ENCODE measurements around the gene ECT2L.

Gene ECT2L

GRCh38 chr6:138769102-138769676 lies 26.7 kb upstream of the ECT2L start:
- Histone ChIP-seq H3K36me3 (replicated peaks in 1 of 2; ENCODE audit: control insufficient read depth in 2 of 2, insufficient read depth in 2 of 2, low read length in 2 of 2) (no peaks in the 10 kb centered on the region), H3K4me1 (ENCODE audit: control insufficient read depth in 2 of 2, insufficient read depth in 1 of 2, low read depth in 1 of 2, low read length in 2 of 2) (peaks cover 4% of the 10 kb centered on the region in 2 donors), H2BK120ac (ENCODE audit: low read depth, low read length) (no peak overlapping the region), H3K14ac (ENCODE audit: low read length) (no peak overlapping the region), H3K9ac (ENCODE audit: low read depth, low read length, poor library complexity) (peak overlapping the region; percentile 47), H3K27me3 (ENCODE audit: control insufficient read depth in 3 of 3, insufficient read depth in 3 of 3, low read depth in 1 of 3, low read length in 3 of 3) (no peaks in the 10 kb centered on the region), H3K4me2 (ENCODE audit: insufficient read depth, low read length, poor library complexity, severe bottlenecking) (no peak overlapping the region), H3K9me3 (replicated peaks in 1 of 2; ENCODE audit: control insufficient read depth in 2 of 2, insufficient read depth in 1 of 2, low read depth in 1 of 2, low read length in 2 of 2) (no peaks in the 10 kb centered on the region), H3K23ac (ENCODE audit: low read depth, low read length, poor library complexity) (no peak overlapping the region), H3K4me3 (ENCODE audit: low read length in 2 of 2) (no peak overlapping the region), H3K79me1 (ENCODE audit: low read depth, low read length) (peaks cover 2% of the 10 kb centered on the region), H4K91ac (ENCODE audit: low read depth, low read length, poor library complexity) (no peak overlapping the region), H3K27ac (replicated peaks; ENCODE audit: low read length) (no peak overlapping the region), H2AFZ (ENCODE audit: low read length) (no peak overlapping the region), H3K18ac (ENCODE audit: low read length) (no peak overlapping the region), H2AK5ac (ENCODE audit: low read depth, low read length) (no peak overlapping the region), H4K8ac (ENCODE audit: low read depth, low read length) (no peak overlapping the region), H2BK15ac (ENCODE audit: low read length) (no peak overlapping the region), H3K4ac (ENCODE audit: low read length) (no peak overlapping the region), H2BK5ac (ENCODE audit: low read length) (no peak overlapping the region), H2BK12ac (ENCODE audit: low read length) (no peak overlapping the region)
- WGBS, 2 donors (ENCODE audit: extremely low coverage in 2 of 2, insufficient read length in 2 of 2, insufficient replicate concordance in 1 of 2), result no CpG with 5 or more reads among the region's 6 CpGs
- DNase-seq (ENCODE audit: low spot score), result no peak

- no peak overlapping the region for H4K91ac ChIP-seq (ENCODE audit: low read depth, low read length, poor library complexity)
- H3K36me3 ChIP-seq (replicated peaks in 1 of 2; ENCODE audit: control insufficient read depth in 2 of 2, insufficient read depth in 2 of 2, low read length in 2 of 2), result peaks cover 0 to 4% of the 10 kb centered on the region in 2 donors
- H3K18ac ChIP-seq (ENCODE audit: low read length), result no peak overlapping the region
- H3K27me3 ChIP-seq (ENCODE audit: control insufficient read depth in 3 of 3, insufficient read depth in 3 of 3, low read depth in 1 of 3, low read length in 3 of 3), result no peaks in the 10 kb centered on the region
- no peak for DNase-seq (ENCODE audit: low spot score)
- H3K14ac ChIP-seq (ENCODE audit: low read length), result no peak overlapping the region
- H2BK12ac ChIP-seq (ENCODE audit: low read length), result no peak overlapping the region
- no peak overlapping the region for H3K27ac ChIP-seq (replicated peaks; ENCODE audit: low read length)
- H2BK15ac ChIP-seq (ENCODE audit: low read length), result no peak overlapping the region
- no peak overlapping the region for H3K9ac ChIP-seq (ENCODE audit: low read depth, low read length, poor library complexity)
- H2AK5ac ChIP-seq (ENCODE audit: low read depth, low read length), result no peak overlapping the region
- peak overlapping the region; percentile 75 to 96 for H3K4me3 ChIP-seq (ENCODE audit: low read length in 2 of 2)
- H2AFZ ChIP-seq (ENCODE audit: low read length), result peak overlapping the region; percentile 93
- no peak overlapping the region for H2BK120ac ChIP-seq (ENCODE audit: low read depth, low read length)
- H3K4me1 ChIP-seq (ENCODE audit: control insufficient read depth in 2 of 2, insufficient read depth in 1 of 2, low read depth in 1 of 2, low read length in 2 of 2), result peaks cover 4 to 7% of the 10 kb centered on the region in 2 donors
- no peak overlapping the region for H3K23ac ChIP-seq (ENCODE audit: low read depth, low read length, poor library complexity)
- no peaks in the 10 kb centered on the region for H3K9me3 ChIP-seq (replicated peaks in 1 of 2; ENCODE audit: control insufficient read depth in 2 of 2, insufficient read depth in 1 of 2, low read depth in 1 of 2, low read length in 2 of 2)
- no CpG with 5 or more reads among the region's 8 CpGs for WGBS, 2 donors (ENCODE audit: extremely low coverage in 2 of 2, insufficient read length in 2 of 2, insufficient replicate concordance in 1 of 2)
- H3K79me1 ChIP-seq (ENCODE audit: low read depth, low read length), result peaks cover 2% of the 10 kb centered on the region
- no peak overlapping the region for H3K4ac ChIP-seq (ENCODE audit: low read length)
- H3K4me2 ChIP-seq (ENCODE audit: insufficient read depth, low read length, poor library complexity, severe bottlenecking), result peak overlapping the region; percentile 70
- no peak overlapping the region for H2BK5ac ChIP-seq (ENCODE audit: low read length)
- no peak overlapping the region for H4K8ac ChIP-seq (ENCODE audit: low read depth, low read length)
Observed at GRCh38 chr6:138772596-138773176, 23.2 kb upstream of the ECT2L start.

GRCh38 chr6:138773177-138774091 lies 22.5 kb upstream of the ECT2L start, which contains the start of gene CCDC28A:
Gene CCDC28A, plus strand, starts transcription at chr6:138773769. Its CDS starts 2,352 bp downstream, at chr6:138776121.
- Histone ChIP-seq H2AK5ac (ENCODE audit: low read depth, low read length) (no peak within 1 kb of the TSS), H3K27ac (replicated peaks; ENCODE audit: low read length) (peak within 1 kb of the TSS; percentile 94), H3K9me3 (replicated peaks in 1 of 2; ENCODE audit: control insufficient read depth in 2 of 2, insufficient read depth in 1 of 2, low read depth in 1 of 2, low read length in 2 of 2) (no peaks in the 10 kb centered on the region), H3K4me1 (ENCODE audit: control insufficient read depth in 2 of 2, insufficient read depth in 1 of 2, low read depth in 1 of 2, low read length in 2 of 2) (peaks cover 4 to 7% of the 10 kb centered on the region in 2 donors), H2BK120ac (ENCODE audit: low read depth, low read length) (no peak within 1 kb of the TSS), H3K23ac (ENCODE audit: low read depth, low read length, poor library complexity) (peak within 1 kb of the TSS; percentile 97), H3K4me2 (ENCODE audit: insufficient read depth, low read length, poor library complexity, severe bottlenecking) (peak within 1 kb of the TSS; percentile 84), H3K27me3 (ENCODE audit: control insufficient read depth in 3 of 3, insufficient read depth in 3 of 3, low read depth in 1 of 3, low read length in 3 of 3) (no peaks in the 10 kb centered on the region), H3K4me3 (ENCODE audit: low read length in 2 of 2) (peak within 1 kb of the TSS; percentile 75 to 96), H2AFZ (ENCODE audit: low read length) (peak within 1 kb of the TSS; percentile 93), H3K14ac (ENCODE audit: low read length) (peak within 1 kb of the TSS; percentile 67), H2BK15ac (ENCODE audit: low read length) (no peak within 1 kb of the TSS), H3K36me3 (replicated peaks in 1 of 2; ENCODE audit: control insufficient read depth in 2 of 2, insufficient read depth in 2 of 2, low read length in 2 of 2) (peaks cover 0 to 4% of the 10 kb centered on the region in 2 donors), H2BK12ac (ENCODE audit: low read length) (peak within 1 kb of the TSS; percentile 25), H3K4ac (ENCODE audit: low read length) (no peak within 1 kb of the TSS), H4K91ac (ENCODE audit: low read depth, low read length, poor library complexity) (no peak within 1 kb of the TSS), H3K18ac (ENCODE audit: low read length) (peak within 1 kb of the TSS; percentile 100), H2BK5ac (ENCODE audit: low read length) (peak within 1 kb of the TSS; percentile 83), H3K9ac (ENCODE audit: low read depth, low read length, poor library complexity) (peak within 1 kb of the TSS; percentile 80), H3K79me1 (ENCODE audit: low read depth, low read length) (peaks cover 2% of the 10 kb centered on the region), H4K8ac (ENCODE audit: low read depth, low read length) (no peak within 1 kb of the TSS)
- peak; percentile 93 for DNase-seq (ENCODE audit: low spot score)
- no CpG with 5 or more reads among the region's 47 CpGs for WGBS, 2 donors (ENCODE audit: extremely low coverage in 2 of 2, insufficient read length in 2 of 2, insufficient replicate concordance in 1 of 2)

- no peak overlapping the region for H4K91ac ChIP-seq (ENCODE audit: low read depth, low read length, poor library complexity)
- no peak overlapping the region for H2AK5ac ChIP-seq (ENCODE audit: low read depth, low read length)
- DNase-seq (ENCODE audit: low spot score), result no peak
- no CpG with 5 or more reads among the region's 3 CpGs for WGBS, 2 donors (ENCODE audit: extremely low coverage in 2 of 2, insufficient read length in 2 of 2, insufficient replicate concordance in 1 of 2)
- no peak overlapping the region for H3K27ac ChIP-seq (replicated peaks; ENCODE audit: low read length)
- no peak overlapping the region for H2BK5ac ChIP-seq (ENCODE audit: low read length)
- no peak overlapping the region for H3K14ac ChIP-seq (ENCODE audit: low read length)
- H3K4me1 ChIP-seq (ENCODE audit: control insufficient read depth in 2 of 2, insufficient read depth in 1 of 2, low read depth in 1 of 2, low read length in 2 of 2), result peaks cover 4 to 7% of the 10 kb centered on the region in 2 donors
- H2AFZ ChIP-seq (ENCODE audit: low read length), result peak overlapping the region; percentile 93
- H3K4me3 ChIP-seq (ENCODE audit: low read length in 2 of 2), result peak overlapping the region in 1 of 2 donors; percentile 75
- H3K9me3 ChIP-seq (replicated peaks in 1 of 2; ENCODE audit: control insufficient read depth in 2 of 2, insufficient read depth in 1 of 2, low read depth in 1 of 2, low read length in 2 of 2), result no peaks in the 10 kb centered on the region
- no peak overlapping the region for H3K23ac ChIP-seq (ENCODE audit: low read depth, low read length, poor library complexity)
- H3K36me3 ChIP-seq (replicated peaks in 1 of 2; ENCODE audit: control insufficient read depth in 2 of 2, insufficient read depth in 2 of 2, low read length in 2 of 2), result peaks cover 0 to 4% of the 10 kb centered on the region in 2 donors
- H2BK15ac ChIP-seq (ENCODE audit: low read length), result no peak overlapping the region
- H4K8ac ChIP-seq (ENCODE audit: low read depth, low read length), result no peak overlapping the region
- H2BK120ac ChIP-seq (ENCODE audit: low read depth, low read length), result no peak overlapping the region
- H3K4me2 ChIP-seq (ENCODE audit: insufficient read depth, low read length, poor library complexity, severe bottlenecking), result no peak overlapping the region
- no peak overlapping the region for H3K4ac ChIP-seq (ENCODE audit: low read length)
- H3K9ac ChIP-seq (ENCODE audit: low read depth, low read length, poor library complexity), result no peak overlapping the region
- peaks cover 2% of the 10 kb centered on the region for H3K79me1 ChIP-seq (ENCODE audit: low read depth, low read length)
- no peak overlapping the region for H2BK12ac ChIP-seq (ENCODE audit: low read length)
- H3K18ac ChIP-seq (ENCODE audit: low read length), result no peak overlapping the region
- no peaks in the 10 kb centered on the region for H3K27me3 ChIP-seq (ENCODE audit: control insufficient read depth in 3 of 3, insufficient read depth in 3 of 3, low read depth in 1 of 3, low read length in 3 of 3)
Observed at GRCh38 chr6:138774370-138774769, 21.5 kb upstream of the ECT2L start.

All from neuronal stem cell (in vitro differentiated cells).